Common myeloid progenitor, CD34-positive (primary cell): Measurements from ENCODE around the gene SLC7A5.

Experiments used
- CTCF ChIA-PET: fragments of 350-600 bp; sonication (Branson Sonifier 250); formaldehyde crosslinking; loops from one replicate; lab custom pipeline; 2021; ENCODE audit warnings: antibody characterized with exemption; lab: Charles Lee
- POLR2A ChIA-PET: fragments of 350-600 bp; sonication (Branson Sonifier 250); formaldehyde crosslinking; loops from one replicate; lab custom pipeline; 2021; ENCODE audit warnings: antibody characterized with exemption; lab: Charles Lee
- DNase-seq, 3 donors: peaks; one replicate each; pipeline versions ENCODE4 v3.0.0 to v3.0.0-alpha.2; 2013
- H3K27ac ChIP-seq, 2 experiments: 1 replicate in 1 of 2; 2 replicates in 1 of 2; pipeline ENCODE4 v1.7.0; 2013; ENCODE audit warnings: inconsistent platforms in 2 of 2, low read length in 2 of 2, mild to moderate bottlenecking in 2 of 2, low read depth in 1 of 2, moderate library complexity in 1 of 2; ENCODE audit not compliant: severe bottlenecking in 2 of 2, insufficient read depth in 1 of 2, poor library complexity in 1 of 2
- H3K27me3 ChIP-seq, 5 experiments: replicated peaks in 2 of 5; 1 replicate in 3 of 5; 2 replicates in 2 of 5; pipeline versions ENCODE4 v1.6.1 to v1.7.0; 2013; ENCODE audit warnings: low read length in 4 of 5, mild to moderate bottlenecking in 2 of 5, moderate library complexity in 2 of 5, inconsistent platforms in 1 of 5; ENCODE audit not compliant: insufficient read depth in 5 of 5, control insufficient read depth in 4 of 5
- H3K36me3 ChIP-seq, 4 experiments: 1 replicate in 2 of 4; 2 replicates in 2 of 4; pipeline versions ENCODE4 v1.6.1 to v1.7.0; 2013; ENCODE audit warnings: low read length in 3 of 4, control low read depth in 1 of 4, mild to moderate bottlenecking in 1 of 4; ENCODE audit not compliant: control insufficient read depth in 4 of 4, insufficient read depth in 4 of 4
- H3K4me1 ChIP-seq, 4 experiments: 1 replicate in 3 of 4; 2 replicates in 1 of 4; pipeline versions ENCODE4 v1.6.1 to v1.7.1; 2013; ENCODE audit warnings: low read length in 3 of 4, mild to moderate bottlenecking in 3 of 4, control low read depth in 1 of 4, inconsistent platforms in 1 of 4, moderate library complexity in 1 of 4; ENCODE audit not compliant: control insufficient read depth in 4 of 4, insufficient read depth in 4 of 4; ENCODE audit errors: control extremely low read depth in 1 of 4
- H3K4me3 ChIP-seq, 7 experiments: 1 replicate in 4 of 7; 2 replicates in 3 of 7; pipeline versions ENCODE4 v1.5.1 to v1.7.0; 2013; ENCODE audit warnings: mild to moderate bottlenecking in 7 of 7, low read length in 6 of 7, moderate library complexity in 6 of 7, inconsistent platforms in 2 of 7, low read depth in 2 of 7, control low read depth in 1 of 7; ENCODE audit not compliant: insufficient read depth in 4 of 7, control insufficient read depth in 1 of 7; ENCODE audit errors: extremely low read depth in 1 of 7
- H3K9me3 ChIP-seq, 5 experiments: 1 replicate in 4 of 5; 2 replicates in 1 of 5; pipeline versions ENCODE4 v1.6.1 to v1.7.1; 2013; ENCODE audit warnings: low read length in 4 of 5, mild to moderate bottlenecking in 2 of 5, inconsistent platforms in 1 of 5, low read depth in 1 of 5, moderate library complexity in 1 of 5; ENCODE audit not compliant: control insufficient read depth in 4 of 5, insufficient read depth in 2 of 5; ENCODE audit errors: control extremely low read depth in 1 of 5
- WGBS: methylation state at CpG from one replicate; pipeline ENCODE4 v1.1.5; 2013; ENCODE audit not compliant: insufficient coverage; 5-methylcytosine and 5-hydroxymethylcytosine counted together

Gene SLC7A5

GRCh38 chr16:87837627-87838289 lies 31.5 kb downstream of the SLC7A5 start:
- Histone ChIP-seq H3K9me3 (no peaks in the 10 kb centered on the region), H3K27me3 (no peaks in the 10 kb centered on the region), H3K4me1 (peaks cover 0 to 13% (median 8%) of the 10 kb centered on the region in 4 experiments), H3K36me3 (peaks cover 0 to 96% (median 58%) of the 10 kb centered on the region in 4 experiments), H3K4me3 (no peak overlapping the region), H3K27ac (no peak overlapping the region)
- POLR2A ChIA-PET: interaction anchor here (0.6 kb wide), 3 partner anchors 10 to 35 kb away, joined by 3 to 6 read pairs (median 3); no protein-coding TSS in a partner anchor
- no peak for DNase-seq
- CTCF ChIA-PET: interaction anchor here (1.1 to 7.5 kb wide), 5 partner anchors 9 to 58 kb away, joined by 3 to 61 read pairs (median 4); no protein-coding TSS in a partner anchor
- 97% methylated on average over 13 of the region's 21 CpGs for WGBS

- H3K27me3 ChIP-seq: no peaks in the 10 kb centered on the region
- H3K4me3 ChIP-seq: no peak overlapping the region
- peaks cover 0 to 11% (median 4%) of the 10 kb centered on the region in 4 experiments for H3K4me1 ChIP-seq
- CTCF ChIA-PET: interaction anchor here (1.1 to 7.5 kb wide), 6 partner anchors 10 to 57 kb away, joined by 3 to 61 read pairs (median 6); no protein-coding TSS in a partner anchor
- peaks cover 0 to 96% (median 62%) of the 10 kb centered on the region in 4 experiments for H3K36me3 ChIP-seq
- DNase-seq: peak in 1 of 3 donors; percentile 54
- no peak overlapping the region for H3K27ac ChIP-seq
- POLR2A ChIA-PET: interaction anchor here (0.6 kb wide), 1 partner anchor 34 kb away, joined by 6 read pairs; no protein-coding TSS in a partner anchor
- no peaks in the 10 kb centered on the region for H3K9me3 ChIP-seq
- WGBS: 92% methylated on average over 15 of the region's 17 CpGs
Measured at GRCh38 chr16:87836844-87837581, 32.3 kb downstream of the SLC7A5 start.

DNA sequence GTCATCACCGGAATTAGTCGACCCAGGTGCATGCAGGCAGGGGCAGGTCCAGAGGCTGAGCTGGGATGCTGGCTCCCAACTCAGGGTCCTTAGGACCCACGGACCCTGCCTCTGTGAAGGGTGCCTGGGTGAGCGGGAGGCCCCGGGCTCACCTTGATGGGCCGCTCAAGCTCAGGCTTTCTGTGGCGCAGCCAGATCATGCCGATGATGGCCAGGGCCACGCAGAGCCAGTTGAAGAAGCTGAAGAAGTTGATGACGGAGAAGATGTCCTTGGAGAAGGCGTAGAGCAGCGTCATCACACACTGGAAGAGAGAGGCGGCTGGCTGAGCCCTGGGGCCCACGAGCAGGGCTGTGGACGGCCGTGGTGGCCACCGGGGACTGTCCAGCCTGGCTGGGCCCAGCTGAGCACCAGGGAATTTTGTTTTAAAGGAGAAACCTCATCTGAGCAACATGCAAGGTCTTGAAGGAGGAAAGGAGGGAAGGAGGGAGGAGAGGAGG lies 32.9 kb downstream of the SLC7A5 start:
- POLR2A ChIA-PET: no interaction called here
- Histone ChIP-seq H3K9me3 (no peaks in the 10 kb centered on the region), H3K36me3 (peaks cover 0 to 96% (median 62%) of the 10 kb centered on the region in 4 experiments), H3K27me3 (no peaks in the 10 kb centered on the region), H3K27ac (no peak overlapping the region), H3K4me1 (peaks cover 0 to 11% (median 4%) of the 10 kb centered on the region in 4 experiments), H3K4me3 (no peak overlapping the region)
- no peak for DNase-seq
- WGBS: 87% methylated on average over 13 of the region's 17 CpGs
- CTCF ChIA-PET: interaction anchor here (1.4 to 7.5 kb wide), 5 partner anchors 10 to 57 kb away, joined by 3 to 61 read pairs (median 8); no protein-coding TSS in a partner anchor

DNA sequence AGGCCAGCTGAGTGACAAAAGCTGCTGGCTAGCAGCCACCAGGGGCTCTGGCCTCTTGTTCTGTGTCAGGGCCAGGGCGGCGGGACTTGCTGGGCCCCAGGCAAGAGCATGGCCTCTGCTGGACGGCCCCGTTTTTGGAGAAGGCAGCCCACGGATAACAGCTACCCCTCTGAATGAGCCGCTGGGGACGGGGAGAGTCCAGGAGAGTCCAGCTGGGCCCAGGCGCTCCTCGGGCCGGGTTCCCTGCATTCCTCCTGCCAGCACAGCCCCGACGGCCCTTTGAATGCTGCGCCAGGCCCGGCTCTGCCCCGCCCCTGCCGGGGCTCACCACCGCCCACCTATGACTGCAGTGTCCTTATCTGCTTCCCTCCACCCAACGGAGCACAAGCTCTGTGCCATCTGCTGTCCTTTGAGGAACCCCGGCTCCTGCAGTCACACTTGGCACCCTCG lies 33.4 kb downstream of the SLC7A5 start:
- no peaks in the 10 kb centered on the region for H3K9me3 ChIP-seq
- H3K27me3 ChIP-seq: no peaks in the 10 kb centered on the region
- H3K36me3 ChIP-seq: peaks cover 0 to 96% (median 60%) of the 10 kb centered on the region in 4 experiments
- peaks cover 0 to 11% (median 4%) of the 10 kb centered on the region in 4 experiments for H3K4me1 ChIP-seq
- ChIA-PET CTCF (interaction anchor here (1.4 to 7.5 kb wide), 5 partner anchors 11 to 56 kb away, joined by 3 to 61 read pairs (median 8); no protein-coding TSS in a partner anchor), POLR2A (no interaction called here)
- DNase-seq: no peak
- H3K27ac ChIP-seq: no peak overlapping the region
- 94% methylated on average over 20 of the region's 20 CpGs for WGBS
- no peak overlapping the region for H3K4me3 ChIP-seq

- peaks cover 0 to 11% (median 4%) of the 10 kb centered on the region in 4 experiments for H3K4me1 ChIP-seq
- POLR2A ChIA-PET: no interaction called here
Measured at GRCh38 chr16:87834668-87835473, 34.4 kb downstream of the SLC7A5 start.

GRCh38 chr16:87834005-87834667 lies 35.2 kb downstream of the SLC7A5 start:
- WGBS: 98% methylated on average over 22 of the region's 23 CpGs
- Histone ChIP-seq H3K4me1 (peaks cover 0 to 11% (median 4%) of the 10 kb centered on the region in 4 experiments), H3K27ac (no peak overlapping the region), H3K36me3 (peaks cover 0 to 91% (median 54%) of the 10 kb centered on the region in 4 experiments), H3K27me3 (no peaks in the 10 kb centered on the region), H3K9me3 (no peaks in the 10 kb centered on the region), H3K4me3 (no peak overlapping the region)
- ChIA-PET POLR2A (no interaction called here), CTCF (interaction anchor here (1.4 to 7.5 kb wide), 3 partner anchors 16 to 55 kb away, joined by 4 to 61 read pairs (median 20); no protein-coding TSS in a partner anchor)
- no peak for DNase-seq

More at GRCh38 chr16:87834668-87835473, 34.4 kb downstream of the SLC7A5 start:
- CTCF ChIA-PET: interaction anchor here (1.4 to 7.5 kb wide), 2 partner anchors 15 to 56 kb away, joined by 4 to 61 read pairs; no protein-coding TSS in a partner anchor
- Histone ChIP-seq H3K27ac (no peak overlapping the region), H3K36me3 (peaks cover 0 to 96% (median 60%) of the 10 kb centered on the region in 4 experiments), H3K9me3 (no peaks in the 10 kb centered on the region), H3K27me3 (no peaks in the 10 kb centered on the region), H3K4me3 (no peak overlapping the region)
- DNase-seq: no peak
- 92% methylated on average over 24 of the region's 24 CpGs for WGBS
